ENCODE results near the gene SGIP1.

DNA sequence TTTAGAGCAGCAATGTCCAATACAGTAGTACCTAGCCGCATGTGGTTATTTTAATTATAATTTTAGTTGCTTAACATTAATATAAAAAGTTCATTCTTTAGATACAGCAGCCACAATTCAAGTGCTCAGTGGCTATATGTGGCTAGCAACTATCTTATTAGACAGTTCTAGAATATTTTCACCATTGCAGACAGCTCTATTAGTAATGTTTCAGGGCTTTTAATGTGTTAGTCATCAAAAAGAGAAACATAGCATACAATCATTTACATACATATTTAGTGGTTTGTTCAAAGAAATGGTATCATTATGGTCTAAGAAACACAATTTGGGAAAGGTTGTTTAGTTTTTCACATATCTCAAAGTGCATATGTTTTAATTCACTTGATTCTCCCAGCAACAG, 151.7 kb downstream of the SGIP1 start:
- no peak for TF ChIP-seq GATA2 (IDR thresholded peaks at IDR 0.05; ENCODE audit: low read depth, low read length)
- TF ChIP-seq GATA3 (IDR thresholded peaks at IDR 0.05; ENCODE audit: low read depth, low read length), result no peak

Data from SH-SY5Y (cell line).